ENCODE data around the gene VRK1.

DNA sequence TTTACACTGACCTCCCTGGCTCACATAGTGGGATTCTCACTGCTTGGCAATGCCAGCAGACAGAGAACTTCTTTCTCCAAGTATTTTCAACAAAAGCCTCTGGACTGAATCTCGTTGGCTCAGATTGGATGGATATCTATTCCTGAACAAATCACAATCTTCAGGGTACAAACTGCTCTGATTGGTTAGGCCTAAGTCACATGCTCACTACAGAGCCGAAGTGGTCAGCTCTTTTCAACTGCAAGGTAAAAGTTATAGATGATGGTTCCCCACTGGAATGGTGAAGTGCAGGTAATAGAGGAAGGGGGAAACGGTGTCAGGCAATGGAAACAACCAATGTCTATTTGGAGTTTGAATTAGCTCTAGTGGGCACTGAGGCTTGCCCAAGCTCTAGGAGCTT is 16.7 kb upstream of the VRK1 start:
- TF ChIP-seq CBX8 (IDR thresholded peaks at IDR 0.05) (no peak), POLR2A (IDR thresholded peaks at IDR 0.05; ENCODE audit: low read length) (no peak), RFX5 (IDR thresholded peaks at IDR 0.05) (no peak), RCOR1 (IDR thresholded peaks at IDR 0.05; ENCODE audit: low read depth, low read length) (no peak)
- TF ChIP-seq, protein P1, sequence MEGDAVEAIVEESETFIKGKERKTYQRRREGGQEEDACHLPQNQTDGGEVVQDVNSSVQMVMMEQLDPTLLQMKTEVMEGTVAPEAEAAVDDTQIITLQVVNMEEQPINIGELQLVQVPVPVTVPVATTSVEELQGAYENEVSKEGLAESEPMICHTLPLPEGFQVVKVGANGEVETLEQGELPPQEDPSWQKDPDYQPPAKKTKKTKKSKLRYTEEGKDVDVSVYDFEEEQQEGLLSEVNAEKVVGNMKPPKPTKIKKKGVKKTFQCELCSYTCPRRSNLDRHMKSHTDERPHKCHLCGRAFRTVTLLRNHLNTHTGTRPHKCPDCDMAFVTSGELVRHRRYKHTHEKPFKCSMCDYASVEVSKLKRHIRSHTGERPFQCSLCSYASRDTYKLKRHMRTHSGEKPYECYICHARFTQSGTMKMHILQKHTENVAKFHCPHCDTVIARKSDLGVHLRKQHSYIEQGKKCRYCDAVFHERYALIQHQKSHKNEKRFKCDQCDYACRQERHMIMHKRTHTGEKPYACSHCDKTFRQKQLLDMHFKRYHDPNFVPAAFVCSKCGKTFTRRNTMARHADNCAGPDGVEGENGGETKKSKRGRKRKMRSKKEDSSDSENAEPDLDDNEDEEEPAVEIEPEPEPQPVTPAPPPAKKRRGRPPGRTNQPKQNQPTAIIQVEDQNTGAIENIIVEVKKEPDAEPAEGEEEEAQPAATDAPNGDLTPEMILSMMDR (IDR thresholded peaks at IDR 0.05): no peak

All from A549 (cell line).